Lung microvascular endothelial cell (primary cell): ENCODE data around the gene GNB5. TPM values are rescaled to one million over a fixed set of nuclear protein-coding genes. Genes with fewer than 3 reads are reported as not detected.
"Not testable (repeated sequence)": the region's sequence is repeated elsewhere in the genome, so short reads cannot be mapped to it uniquely, and the experiment has no call there.

Source experiments
- DNase-seq, 2 donors: peaks; one replicate each; pipeline versions ENCODE4 v3.0.0 to v3.0.0-alpha.2; 2010; ENCODE audit warnings: low read depth in 2 of 2
- total RNA-seq: library from RNA; depleted of rRNA; stranded (reverse); fragments of >200 nt; gene quantifications from 2 replicates; pipeline ENCODE4 v1.2.1, GENCODE V29; 2014

The GNB5 gene
- total RNA-seq, result 26.6 and 39.1 TPM in 2 replicates

GRCh38 chr15:52191207-52191606 lies at the start of gene GNB5:
TSS of gene GNB5 (minus strand) at chr15:52191392. CDS start at chr15:52184676, 6,716 bp downstream.
- DNase-seq, result no peak

DNA sequence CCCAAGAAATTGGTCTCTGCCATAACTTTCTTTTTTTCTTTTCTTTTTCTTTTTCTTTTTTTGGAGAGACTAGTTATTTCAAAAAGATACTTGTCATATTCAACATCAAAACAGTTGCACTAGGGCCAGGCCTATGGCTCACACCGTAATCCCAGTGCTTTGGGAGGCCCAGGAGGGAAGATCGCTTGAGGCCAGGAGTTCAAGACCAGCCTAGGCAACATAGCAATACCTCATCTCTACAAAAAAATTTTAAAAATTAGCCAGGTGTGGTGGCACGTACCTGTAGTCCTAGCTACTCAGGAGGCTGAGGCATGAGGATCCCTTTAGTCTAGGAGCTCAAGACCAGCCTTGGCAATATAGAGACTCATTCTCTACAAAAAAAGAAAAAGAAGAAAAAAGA lies 49.0 kb upstream of the GNB5 start:
- DNase-seq, result no peak

- not testable (repeated sequence) for DNase-seq
Observed at GRCh38 chr15:52238989-52239525, 47.9 kb upstream of the GNB5 start.

DNA sequence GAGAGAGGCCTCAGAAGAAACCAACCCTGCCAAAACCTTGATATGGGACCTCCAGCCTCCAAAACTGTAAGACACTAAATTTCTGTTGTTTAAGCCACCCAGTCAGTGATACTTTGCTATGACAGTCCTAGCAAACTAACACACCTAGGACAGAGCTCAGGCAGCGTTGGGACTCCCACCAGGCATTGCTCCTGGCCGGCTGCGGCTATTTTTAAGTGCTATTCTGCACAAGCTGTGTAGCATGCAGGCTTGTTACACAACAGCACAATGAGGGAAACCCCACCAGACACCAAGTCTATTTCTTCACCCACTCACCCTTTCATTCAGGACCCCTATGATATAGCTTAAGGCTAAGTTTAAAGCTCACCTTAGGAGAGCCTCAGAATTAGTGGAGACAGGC lies 47.0 kb upstream of the GNB5 start:
- DNase-seq, result no peak

GRCh38 chr15:52236013-52236412 lies 44.8 kb upstream of the GNB5 start:
- peak; percentile 28 to 43 for DNase-seq

GRCh38 chr15:52234596-52235541 lies 43.7 kb upstream of the GNB5 start:
- DNase-seq, result no peak

GRCh38 chr15:52233405-52233804 lies 42.2 kb upstream of the GNB5 start:
- DNase-seq, result no peak

- DNase-seq, result no peak
Observed at GRCh38 chr15:52232327-52232726, 41.1 kb upstream of the GNB5 start.

- DNase-seq, result no peak
Observed at GRCh38 chr15:52230073-52230472, 38.9 kb upstream of the GNB5 start.

- no peak for DNase-seq
Observed at GRCh38 chr15:52228921-52229320, 37.7 kb upstream of the GNB5 start.

DNA sequence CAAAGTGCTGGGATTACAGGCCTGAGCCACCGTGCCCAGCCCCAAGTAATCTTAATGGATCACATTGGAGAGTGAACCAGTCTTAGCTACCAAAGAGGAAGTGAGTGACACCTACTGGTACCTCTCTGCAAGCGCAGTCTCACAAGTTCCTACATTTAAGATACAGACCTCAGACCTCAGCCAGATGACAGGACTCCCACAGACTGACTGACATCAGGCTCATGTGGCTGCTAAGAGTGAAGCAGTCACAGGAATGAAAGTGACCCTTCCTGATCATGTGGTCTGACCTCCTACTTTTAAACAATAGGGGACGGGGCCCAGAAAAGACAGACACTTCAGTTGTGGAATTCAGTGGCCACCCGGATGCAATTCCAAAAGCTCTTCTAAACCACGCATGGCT lies 36.3 kb upstream of the GNB5 start:
- DNase-seq, result peak; percentile 87 to 90

- DNase-seq, result no peak
Observed at GRCh38 chr15:52225230-52225629, 34.0 kb upstream of the GNB5 start.

DNA sequence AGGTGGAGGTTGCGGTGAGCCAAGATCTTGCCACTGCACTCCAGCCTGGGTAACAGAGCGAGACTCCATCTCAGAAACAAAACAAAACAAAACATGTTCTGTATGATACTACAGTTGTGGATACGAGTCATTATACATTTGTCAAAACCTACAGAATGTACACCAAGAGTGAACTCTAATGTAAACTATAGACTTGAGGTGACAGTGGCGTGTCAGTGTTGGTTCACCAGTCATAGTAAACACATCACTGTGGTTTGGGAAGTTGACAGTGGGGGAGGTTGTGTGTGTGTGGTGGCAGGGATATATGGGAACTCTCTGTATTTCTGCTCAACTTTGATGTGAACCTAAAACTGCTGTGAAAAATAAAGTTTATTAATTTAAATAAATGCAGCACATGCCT lies 33.0 kb upstream of the GNB5 start:
- DNase-seq, result no peak

- DNase-seq, result no peak
Observed at GRCh38 chr15:52221730-52222129, 30.5 kb upstream of the GNB5 start.

GRCh38 chr15:52220937-52221660 lies 29.9 kb upstream of the GNB5 start:
- no peak for DNase-seq

GRCh38 chr15:52220251-52220650 lies 29.1 kb upstream of the GNB5 start:
- no peak for DNase-seq

DNA sequence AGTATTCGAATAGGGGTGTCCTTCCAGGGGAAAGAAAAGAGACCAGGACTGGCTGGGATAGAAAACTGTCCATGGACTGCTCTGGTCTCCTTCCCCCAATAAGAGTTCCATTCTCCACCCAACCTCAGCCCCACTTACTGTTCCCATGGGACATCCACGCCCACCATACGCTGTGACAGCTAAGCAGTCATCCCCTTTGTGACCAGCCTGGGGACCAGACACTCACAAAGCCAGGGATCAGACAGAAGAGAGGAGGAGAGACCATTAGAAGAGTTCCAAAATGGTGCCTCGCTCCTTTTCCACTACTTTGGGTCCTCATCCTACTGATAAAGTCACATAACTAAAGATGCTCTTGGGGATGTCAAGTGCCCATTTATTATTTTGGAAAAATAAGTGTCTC lies 27.6 kb upstream of the GNB5 start:
- no peak for DNase-seq

DNA sequence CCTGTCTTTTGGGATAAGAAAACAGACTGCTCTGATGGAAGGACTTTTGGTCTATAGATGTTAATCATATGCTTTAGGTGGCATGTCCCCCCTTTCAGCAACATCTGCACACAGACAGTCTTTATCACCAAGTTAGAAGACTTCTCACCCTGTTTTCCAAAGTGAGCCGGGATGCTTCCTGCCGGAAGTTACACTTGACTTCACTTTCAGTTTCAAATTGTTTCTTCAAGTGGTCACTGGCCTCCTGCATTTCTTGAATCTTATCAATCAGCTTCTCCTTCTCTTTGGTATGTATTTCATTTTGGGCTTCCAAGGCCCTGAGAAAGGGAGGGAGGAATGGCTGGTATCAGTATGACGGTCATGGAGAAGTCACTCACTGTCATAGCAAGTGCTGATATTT lies 27.2 kb upstream of the GNB5 start:
- DNase-seq, result peak in 1 of 2 donors; percentile 27

- no peak for DNase-seq
Observed at GRCh38 chr15:52217186-52217585, 26.0 kb upstream of the GNB5 start.

DNA sequence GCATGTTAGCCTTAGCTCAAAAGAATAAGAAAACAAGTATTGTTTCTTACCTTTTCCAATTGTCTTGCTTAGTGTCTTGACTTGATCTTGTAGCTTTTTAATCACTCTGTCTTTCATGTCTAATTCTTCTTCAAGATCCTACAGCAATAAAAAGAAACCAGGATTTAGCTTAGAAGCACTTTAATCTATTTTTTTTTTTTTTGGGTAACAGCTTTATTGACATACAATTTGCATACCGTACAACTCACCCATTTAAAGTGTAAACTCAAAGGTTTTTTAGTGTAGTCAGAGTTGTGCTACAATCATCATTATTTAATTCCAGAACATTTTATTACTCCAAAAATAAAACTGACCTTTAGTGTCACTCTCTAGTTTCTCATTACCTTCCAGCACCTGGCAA lies 23.4 kb upstream of the GNB5 start:
- DNase-seq, result no peak

DNA sequence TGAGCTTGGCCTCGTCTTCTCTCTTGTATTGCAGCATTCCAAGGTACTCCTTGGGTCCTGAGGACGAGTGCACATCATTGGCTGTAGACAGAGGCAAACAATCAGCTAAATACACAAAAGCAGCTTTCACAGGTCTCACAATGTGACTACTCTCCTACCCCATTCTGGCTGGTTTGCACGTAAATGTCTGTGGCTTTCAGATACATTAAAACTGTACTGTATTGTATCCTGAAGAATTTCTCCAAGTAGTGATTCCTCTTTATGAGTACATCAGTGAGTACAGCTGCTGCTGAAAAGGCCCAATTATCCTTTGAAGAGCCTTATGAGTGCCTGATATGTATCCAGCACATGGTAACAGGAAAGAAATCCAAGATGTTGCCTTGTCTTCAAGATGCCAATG lies 22.0 kb upstream of the GNB5 start:
- DNase-seq, result no peak

DNA sequence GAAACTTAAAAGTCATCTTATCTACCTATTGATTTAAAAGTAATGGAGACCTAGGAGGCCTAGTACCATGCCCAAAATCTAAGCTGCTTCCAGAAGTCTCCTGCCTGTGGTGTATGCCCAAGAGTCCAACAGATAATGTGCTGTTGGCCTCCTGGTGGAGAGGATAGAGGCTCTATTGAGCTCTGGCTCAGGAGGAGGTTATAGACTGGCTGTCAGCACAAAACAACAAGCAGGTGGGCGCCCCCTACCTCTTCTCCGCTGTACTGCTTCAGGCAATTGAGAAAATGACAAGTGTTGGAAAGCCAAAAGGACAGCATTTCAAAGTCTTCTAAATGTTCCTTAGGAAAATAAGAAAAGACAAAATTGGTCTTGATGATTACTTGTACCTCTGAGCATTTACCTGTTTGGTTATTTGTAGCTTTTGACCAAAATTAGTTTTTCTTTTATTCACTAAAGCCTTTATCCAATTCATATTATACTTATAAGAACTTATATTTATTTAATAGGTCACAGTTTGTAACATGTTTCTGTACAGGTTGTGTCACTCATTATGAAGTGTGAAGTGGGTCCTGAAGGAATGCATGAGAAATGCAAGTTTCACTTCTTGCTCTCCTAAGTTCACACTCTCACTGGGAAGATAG lies 17.2 kb upstream of the GNB5 start:
- DNase-seq, result peak; percentile 71 to 78
